Measurements from ENCODE around the gene PLAC8.
"Not testable (repeated sequence)": the region's sequence is repeated elsewhere in the genome, so short reads cannot be mapped to it uniquely, and the experiment has no call there.

Gene PLAC8

DNA sequence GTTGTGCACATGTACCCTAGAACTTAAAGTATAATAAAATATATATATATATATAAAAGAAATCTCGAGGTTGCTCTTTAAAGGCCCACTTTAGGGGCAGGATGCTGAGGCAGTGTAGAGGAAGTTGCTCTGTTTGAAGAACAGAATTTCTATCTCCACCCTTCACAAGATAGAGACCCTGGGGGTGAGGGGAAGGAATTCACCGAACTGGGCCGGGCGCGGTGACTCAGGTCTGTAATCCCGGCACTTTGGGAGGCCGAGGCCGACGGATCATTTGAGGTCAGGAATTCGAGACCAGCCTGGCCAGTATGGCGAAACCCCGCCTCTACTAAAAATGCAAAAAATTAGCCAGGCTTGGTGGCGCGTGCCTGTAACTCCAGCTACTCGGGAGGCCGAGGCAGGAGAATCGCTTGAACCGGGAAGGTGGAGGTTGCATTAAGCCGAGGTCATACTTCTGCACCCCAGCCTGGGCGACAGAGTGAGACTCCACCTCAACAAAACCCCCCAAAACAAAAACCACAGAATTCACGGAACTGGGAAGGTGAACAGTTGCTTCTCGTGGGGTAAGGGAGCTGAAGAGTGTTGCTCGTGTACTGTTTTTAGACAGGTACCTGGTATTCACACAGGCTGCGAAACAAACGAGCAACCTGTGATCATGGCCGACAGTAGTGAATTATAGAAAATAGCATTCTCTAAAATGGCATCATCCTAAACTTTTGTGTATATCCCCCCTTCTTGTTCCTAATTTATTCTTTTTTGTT is 6.2 kb downstream of the PLAC8 start:
- peak overlapping the region; percentile 82 for H3K4me3 Mint-ChIP-seq
- peak overlapping the region; percentile 85 for H3K27ac Mint-ChIP-seq
- H3K36me3 Mint-ChIP-seq (ENCODE audit: low read depth), result no peaks in the 10 kb centered on the region
- H3K27me3 Mint-ChIP-seq, result no peaks in the 10 kb centered on the region
- H3K9me3 Mint-ChIP-seq, result no peaks in the 10 kb centered on the region
- intact Hi-C loops (cut with micrococcal nuclease), result no loop called here
- peaks cover 20% of the 10 kb centered on the region for H3K4me1 Mint-ChIP-seq (ENCODE audit: low read depth)

DNA sequence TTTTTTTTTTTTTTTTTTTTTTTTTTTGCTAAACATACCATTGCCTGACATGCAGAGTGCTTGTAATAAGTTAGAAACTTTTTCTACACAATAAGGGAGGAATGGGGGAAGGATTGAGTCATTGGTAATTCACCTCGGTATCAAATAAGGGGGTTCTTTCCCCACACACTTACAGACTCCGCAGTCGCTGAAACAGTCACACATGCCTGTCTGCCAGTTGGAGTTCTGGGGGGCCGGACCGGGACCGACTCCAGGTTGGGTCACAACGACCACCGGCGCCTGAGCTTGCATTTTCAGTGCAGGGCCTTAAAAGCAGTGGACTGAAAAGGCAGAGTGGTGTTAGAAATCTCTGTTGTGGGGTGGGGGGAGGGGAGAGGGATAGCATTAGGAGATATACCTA is 6.9 kb downstream of the PLAC8 start:
- Mint-ChIP-seq H3K4me1 (ENCODE audit: low read depth) (peaks cover 16% of the 10 kb centered on the region), H3K4me3 (no peak overlapping the region), H3K9me3 (no peaks in the 10 kb centered on the region), H3K27me3 (no peaks in the 10 kb centered on the region), H3K27ac (no peak overlapping the region), H3K36me3 (ENCODE audit: low read depth) (no peaks in the 10 kb centered on the region)
- intact Hi-C loops (cut with micrococcal nuclease), result no loop called here

DNA sequence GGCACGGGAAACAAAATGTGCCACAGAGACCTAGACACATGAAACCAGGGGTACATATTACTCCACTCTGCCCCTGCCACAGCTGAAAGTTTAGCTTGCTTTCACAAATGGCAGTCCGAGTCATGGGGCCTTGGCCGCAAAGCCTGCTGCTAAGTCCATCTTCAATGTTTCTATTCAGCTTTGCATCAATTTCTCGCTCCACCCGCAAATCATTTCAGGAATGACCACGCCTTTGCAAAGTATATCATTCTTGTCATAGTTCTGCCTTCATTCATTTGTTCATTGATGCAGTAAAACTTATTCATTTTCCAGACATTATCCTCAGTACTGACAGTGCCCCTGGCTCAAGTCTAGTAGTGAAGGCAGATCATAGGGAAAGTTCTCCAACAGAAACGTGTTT is 9.5 kb downstream of the PLAC8 start:
- no peaks in the 10 kb centered on the region for H3K27me3 Mint-ChIP-seq
- peaks cover 32% of the 10 kb centered on the region for H3K4me1 Mint-ChIP-seq (ENCODE audit: low read depth)
- H3K36me3 Mint-ChIP-seq (ENCODE audit: low read depth), result no peaks in the 10 kb centered on the region
- no peak overlapping the region for H3K4me3 Mint-ChIP-seq
- H3K9me3 Mint-ChIP-seq, result no peaks in the 10 kb centered on the region
- intact Hi-C loops (cut with micrococcal nuclease), result no loop called here
- no peak overlapping the region for H3K27ac Mint-ChIP-seq

DNA sequence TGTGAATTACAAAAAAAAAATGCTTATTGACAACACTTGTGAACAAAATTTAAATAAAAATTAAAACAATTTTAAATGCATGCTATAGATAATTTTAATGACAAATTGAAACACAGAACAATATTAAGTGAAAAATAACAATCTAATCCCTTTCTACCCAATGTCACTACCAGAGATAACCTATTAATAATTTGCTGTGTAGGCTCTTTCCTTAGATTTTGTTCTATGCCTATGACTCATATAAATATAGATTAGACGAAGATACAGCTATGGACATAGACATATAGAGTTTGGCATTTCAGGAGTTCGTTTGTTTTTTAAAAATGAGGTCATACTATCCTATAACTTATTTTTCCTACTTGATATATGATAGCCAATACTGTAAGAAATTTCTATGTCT is 18.1 kb downstream of the PLAC8 start:
- peaks cover 31% of the 10 kb centered on the region for H3K4me1 Mint-ChIP-seq (ENCODE audit: low read depth)
- no peaks in the 10 kb centered on the region for H3K36me3 Mint-ChIP-seq (ENCODE audit: low read depth)
- no peaks in the 10 kb centered on the region for H3K27me3 Mint-ChIP-seq
- intact Hi-C loops (cut with micrococcal nuclease), result no loop called here
- no peaks in the 10 kb centered on the region for H3K9me3 Mint-ChIP-seq
- H3K4me3 Mint-ChIP-seq, result no peak overlapping the region
- no peak overlapping the region for H3K27ac Mint-ChIP-seq

DNA sequence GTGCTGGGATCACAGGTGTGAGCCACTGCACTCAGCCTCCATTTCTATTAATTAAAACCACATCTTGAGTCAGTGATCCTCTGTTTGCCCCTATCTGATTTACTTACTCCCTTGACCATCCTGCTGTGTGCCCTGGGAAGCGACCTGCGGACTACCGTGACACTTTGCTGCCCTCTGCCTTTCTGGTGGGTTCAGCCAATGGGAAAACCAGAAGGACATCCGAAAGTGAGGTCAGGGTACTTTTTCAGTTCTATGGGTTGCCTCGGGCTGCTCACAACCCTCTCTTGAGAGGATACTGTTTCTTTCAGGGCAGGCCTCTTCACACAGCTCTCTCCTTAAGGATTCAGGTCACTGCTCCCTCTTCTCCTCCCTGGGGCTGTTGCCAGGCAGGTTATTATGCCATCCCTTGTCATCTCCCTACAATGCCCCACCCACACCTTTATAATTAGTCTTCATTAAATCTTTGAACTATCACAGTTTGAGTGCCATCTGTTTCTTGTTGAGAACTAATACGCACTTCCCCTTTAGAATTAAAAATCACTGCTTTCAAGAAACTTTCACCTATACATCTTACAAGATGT is 21.4 kb downstream of the PLAC8 start:
- H3K9me3 Mint-ChIP-seq, result no peaks in the 10 kb centered on the region
- no peak overlapping the region for H3K4me3 Mint-ChIP-seq
- H3K4me1 Mint-ChIP-seq (ENCODE audit: low read depth), result peaks cover 36% of the 10 kb centered on the region
- H3K36me3 Mint-ChIP-seq (ENCODE audit: low read depth), result no peaks in the 10 kb centered on the region
- H3K27ac Mint-ChIP-seq, result no peak overlapping the region
- H3K27me3 Mint-ChIP-seq, result no peaks in the 10 kb centered on the region
- intact Hi-C loops (cut with micrococcal nuclease), result no loop called here

DNA sequence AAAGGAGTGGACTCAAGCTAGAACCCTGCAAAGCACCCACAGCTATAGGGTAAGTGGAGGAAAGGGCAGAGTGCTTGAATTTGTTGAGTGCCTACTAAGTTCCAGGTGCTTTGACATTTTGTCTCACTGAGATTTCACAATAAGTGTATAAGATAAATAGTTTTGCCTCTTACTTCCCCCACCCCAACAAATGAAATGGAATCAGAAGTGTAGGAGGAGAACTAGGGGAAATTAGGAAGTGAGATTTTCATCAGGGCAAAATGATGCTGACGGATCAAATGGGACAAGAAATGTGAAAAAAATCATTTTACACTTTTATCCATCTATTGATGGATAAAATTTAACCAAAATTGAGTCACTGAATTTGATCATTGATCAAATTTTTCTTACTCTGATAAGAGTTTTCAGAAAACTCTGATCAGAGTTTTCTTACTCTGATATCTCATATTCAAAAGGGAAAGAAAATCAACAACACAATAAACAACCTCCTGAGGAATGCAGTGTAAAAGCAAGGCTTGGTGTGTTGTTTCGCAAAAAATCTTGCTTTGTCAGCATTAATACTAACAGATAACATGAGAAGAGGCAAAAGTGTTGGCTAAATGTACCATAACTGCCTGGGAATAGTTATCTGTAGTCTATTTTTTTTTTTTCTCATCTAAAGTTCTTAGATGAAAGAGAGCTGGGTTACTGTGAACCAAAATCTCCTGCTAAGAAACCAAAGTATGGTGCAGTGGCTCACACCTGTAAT is 24.9 kb downstream of the PLAC8 start:
- Mint-ChIP-seq H3K27me3 (no peaks in the 10 kb centered on the region), H3K4me3 (no peak overlapping the region), H3K9me3 (no peaks in the 10 kb centered on the region), H3K36me3 (ENCODE audit: low read depth) (no peaks in the 10 kb centered on the region), H3K4me1 (ENCODE audit: low read depth) (peaks cover 42% of the 10 kb centered on the region), H3K27ac (peak overlapping the region; percentile 63)
- intact Hi-C loops (cut with micrococcal nuclease), result no loop called here

DNA sequence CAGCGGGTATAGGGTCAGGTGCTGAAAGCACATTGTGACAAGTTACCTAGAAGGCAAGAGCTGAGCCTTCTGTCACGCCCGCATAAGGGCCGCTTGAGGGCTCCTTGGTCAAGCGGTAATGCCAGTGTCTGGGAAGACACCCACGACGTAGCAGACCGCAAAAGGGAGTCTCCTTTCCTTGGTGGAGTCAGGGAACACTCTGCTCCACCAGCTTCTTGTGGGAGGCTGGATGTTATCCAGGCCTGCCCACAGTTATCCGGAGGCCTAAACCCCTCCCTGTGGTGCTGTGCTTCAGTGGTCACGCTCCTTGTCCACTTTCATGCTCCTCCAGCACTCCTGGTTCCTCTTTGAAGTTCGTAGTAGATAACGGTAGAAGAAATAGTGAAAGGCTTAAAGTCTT is 29.6 kb downstream of the PLAC8 start:
- H3K4me1 Mint-ChIP-seq (ENCODE audit: low read depth), result peaks cover 49% of the 10 kb centered on the region
- H3K27me3 Mint-ChIP-seq; H3K36me3 Mint-ChIP-seq (ENCODE audit: low read depth); intact Hi-C loops (cut with micrococcal nuclease); H3K9me3 Mint-ChIP-seq; H3K4me3 Mint-ChIP-seq: not testable (repeated sequence)
- peak overlapping the region; percentile 52 for H3K27ac Mint-ChIP-seq

DNA sequence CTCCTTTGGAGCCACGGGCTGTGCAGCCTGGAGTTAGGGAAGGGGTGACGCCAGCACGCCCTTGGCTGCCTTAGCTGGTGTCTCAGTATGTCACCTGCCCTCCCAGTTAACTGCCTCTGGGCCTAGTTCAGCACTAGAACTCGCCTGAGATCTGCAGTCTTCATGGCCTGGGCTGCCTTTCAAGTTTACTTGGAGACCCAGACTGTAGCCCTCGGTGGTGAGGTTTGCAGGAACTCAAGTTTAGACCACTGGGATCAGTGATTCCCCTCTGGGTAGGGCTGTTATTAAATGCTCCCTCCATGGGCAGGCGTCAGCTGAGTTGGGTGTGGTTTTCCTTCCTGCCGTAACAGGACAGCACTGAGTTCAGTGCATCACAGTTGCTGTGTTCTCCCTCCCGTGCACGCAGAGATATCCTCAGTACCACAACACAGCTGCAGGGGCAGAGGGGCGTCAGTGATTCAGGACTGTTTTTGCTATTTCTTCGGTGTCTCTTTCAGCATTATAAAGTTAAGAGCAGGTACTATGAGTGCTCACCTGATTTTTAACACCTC is 30.5 kb downstream of the PLAC8 start:
- peak overlapping the region; percentile 6 for H3K4me3 Mint-ChIP-seq
- peak overlapping the region; percentile 39 for H3K27ac Mint-ChIP-seq
- H3K9me3 Mint-ChIP-seq, result no peaks in the 10 kb centered on the region
- intact Hi-C loops (cut with micrococcal nuclease), result no loop called here
- H3K36me3 Mint-ChIP-seq (ENCODE audit: low read depth), result no peaks in the 10 kb centered on the region
- H3K27me3 Mint-ChIP-seq, result no peaks in the 10 kb centered on the region
- peaks cover 41% of the 10 kb centered on the region for H3K4me1 Mint-ChIP-seq (ENCODE audit: low read depth)

DNA sequence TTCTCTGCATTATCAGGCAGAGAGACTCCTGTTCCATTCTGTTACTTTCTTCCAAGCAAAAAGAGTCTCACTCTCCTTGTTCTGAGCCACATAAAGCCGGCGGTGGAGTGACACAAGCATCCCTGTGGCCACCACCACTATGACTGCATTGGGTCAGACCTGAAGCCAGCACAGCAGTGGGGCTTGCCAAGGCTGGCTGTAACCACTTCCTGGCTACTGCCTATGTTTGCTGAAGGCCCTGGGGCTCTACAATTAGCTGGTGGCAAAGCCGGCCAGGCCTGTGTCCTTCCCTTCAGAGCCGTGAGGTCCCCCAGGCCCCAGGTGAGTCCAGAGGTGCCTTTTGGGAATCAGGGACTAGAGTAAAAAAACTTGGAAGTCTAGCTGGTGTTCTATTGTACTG is 31.8 kb downstream of the PLAC8 start:
- peak overlapping the region; percentile 26 for H3K27ac Mint-ChIP-seq
- peaks cover 31% of the 10 kb centered on the region for H3K4me1 Mint-ChIP-seq (ENCODE audit: low read depth)
- H3K9me3 Mint-ChIP-seq, result no peaks in the 10 kb centered on the region
- no peak overlapping the region for H3K4me3 Mint-ChIP-seq
- intact Hi-C loops (cut with micrococcal nuclease), result no loop called here
- H3K27me3 Mint-ChIP-seq, result no peaks in the 10 kb centered on the region
- no peaks in the 10 kb centered on the region for H3K36me3 Mint-ChIP-seq (ENCODE audit: low read depth)

DNA sequence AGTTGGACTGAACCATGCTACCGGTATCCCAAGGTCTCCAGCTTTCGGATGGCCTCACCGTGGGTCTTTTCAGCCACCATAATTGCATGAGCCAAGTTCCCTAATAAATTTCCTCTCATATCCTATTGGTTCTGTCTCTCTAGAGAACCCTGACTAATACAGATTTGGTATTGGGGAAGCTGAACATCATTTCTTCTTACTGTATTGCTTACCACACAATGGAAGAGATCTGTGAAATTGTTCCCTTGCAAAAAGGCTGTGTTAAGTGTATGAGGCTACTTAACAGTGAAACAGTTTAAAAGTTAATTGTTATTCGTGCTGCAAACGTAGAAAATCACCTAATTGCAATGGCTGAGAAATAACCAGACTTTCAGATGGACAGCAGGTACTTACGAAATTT is 34.0 kb downstream of the PLAC8 start:
- peaks cover 19% of the 10 kb centered on the region for H3K36me3 Mint-ChIP-seq (ENCODE audit: low read depth)
- no peak overlapping the region for H3K4me3 Mint-ChIP-seq
- H3K9me3 Mint-ChIP-seq, result no peaks in the 10 kb centered on the region
- H3K27me3 Mint-ChIP-seq, result no peaks in the 10 kb centered on the region
- H3K27ac Mint-ChIP-seq, result no peak overlapping the region
- H3K4me1 Mint-ChIP-seq (ENCODE audit: low read depth), result peaks cover 34% of the 10 kb centered on the region
- intact Hi-C loops (cut with micrococcal nuclease), result no loop called here

DNA sequence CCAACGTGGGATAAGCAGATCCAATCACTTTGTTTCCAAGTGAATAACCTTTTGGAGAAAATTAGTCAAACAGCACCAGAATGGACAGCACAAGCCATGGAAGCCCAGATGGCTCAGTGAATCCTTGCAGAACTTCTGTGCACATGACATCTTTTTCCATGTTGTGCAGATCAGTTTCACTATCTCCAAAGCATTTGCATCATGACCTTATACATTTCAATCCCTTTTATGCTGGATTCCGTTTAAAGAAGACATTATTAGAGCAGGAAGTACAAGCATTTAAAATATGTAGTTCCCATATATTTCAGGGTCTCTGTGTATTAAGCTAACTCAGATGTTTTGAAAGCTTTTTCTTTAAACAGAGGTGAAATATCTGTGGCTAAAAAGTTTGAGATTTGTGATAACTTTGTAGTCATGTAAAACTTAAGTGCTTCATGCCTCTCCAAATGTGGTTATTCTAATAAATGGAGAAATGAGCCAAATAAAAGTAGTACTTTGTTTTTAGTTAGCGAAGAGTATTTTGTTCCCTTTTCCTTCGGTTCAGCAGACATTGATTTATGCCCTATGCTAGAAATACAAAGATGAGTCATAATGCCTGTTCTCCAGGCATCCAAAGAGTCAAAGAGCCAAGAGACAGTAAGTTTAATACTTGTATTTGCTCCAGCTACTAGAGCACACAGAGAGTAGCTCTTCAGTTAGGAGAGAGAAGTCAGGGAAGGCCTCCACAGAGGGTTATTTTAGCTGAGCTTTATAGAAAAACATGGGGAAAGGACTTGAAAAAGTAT is 39.0 kb downstream of the PLAC8 start:
- H3K27ac Mint-ChIP-seq, result peak overlapping the region; percentile 43
- H3K9me3 Mint-ChIP-seq, result no peaks in the 10 kb centered on the region
- intact Hi-C loops (cut with micrococcal nuclease), result loop anchor here (2.0 kb wide), 1 partner anchor 177 kb away; no protein-coding TSS in a partner anchor
- no peak overlapping the region for H3K4me3 Mint-ChIP-seq
- H3K4me1 Mint-ChIP-seq (ENCODE audit: low read depth), result peaks cover 21% of the 10 kb centered on the region
- H3K36me3 Mint-ChIP-seq (ENCODE audit: low read depth), result peaks cover 38% of the 10 kb centered on the region
- no peaks in the 10 kb centered on the region for H3K27me3 Mint-ChIP-seq

DNA sequence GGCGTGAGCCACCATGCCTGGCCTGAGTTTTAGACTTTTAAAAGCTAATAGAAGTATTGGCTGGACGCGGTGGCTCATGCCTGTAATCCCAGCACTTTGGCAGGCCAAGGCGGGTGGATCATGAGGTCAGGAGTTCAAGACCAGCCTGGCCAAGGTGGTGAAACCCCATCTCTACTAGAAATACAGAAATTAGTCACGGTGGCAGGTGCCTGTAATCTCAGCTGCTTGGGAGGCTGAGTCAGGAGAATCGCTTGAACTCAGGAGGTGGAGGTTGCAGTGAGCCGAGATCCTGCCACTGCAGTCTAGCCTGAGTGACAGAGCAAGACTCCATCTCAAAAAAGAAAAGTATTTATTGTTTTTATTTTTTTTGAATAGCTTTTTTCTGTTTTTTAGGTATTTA is 39.7 kb downstream of the PLAC8 start:
- intact Hi-C loops (cut with micrococcal nuclease), result loop anchor here (1.0 to 2.0 kb wide), 2 partner anchors 35 to 178 kb away; no protein-coding TSS in a partner anchor
- H3K4me3 Mint-ChIP-seq, H3K27ac Mint-ChIP-seq, H3K27me3 Mint-ChIP-seq, H3K9me3 Mint-ChIP-seq: not testable (repeated sequence)
- Mint-ChIP-seq H3K36me3 (ENCODE audit: low read depth) (peaks cover 45% of the 10 kb centered on the region), H3K4me1 (ENCODE audit: low read depth) (peaks cover 21% of the 10 kb centered on the region)

DNA sequence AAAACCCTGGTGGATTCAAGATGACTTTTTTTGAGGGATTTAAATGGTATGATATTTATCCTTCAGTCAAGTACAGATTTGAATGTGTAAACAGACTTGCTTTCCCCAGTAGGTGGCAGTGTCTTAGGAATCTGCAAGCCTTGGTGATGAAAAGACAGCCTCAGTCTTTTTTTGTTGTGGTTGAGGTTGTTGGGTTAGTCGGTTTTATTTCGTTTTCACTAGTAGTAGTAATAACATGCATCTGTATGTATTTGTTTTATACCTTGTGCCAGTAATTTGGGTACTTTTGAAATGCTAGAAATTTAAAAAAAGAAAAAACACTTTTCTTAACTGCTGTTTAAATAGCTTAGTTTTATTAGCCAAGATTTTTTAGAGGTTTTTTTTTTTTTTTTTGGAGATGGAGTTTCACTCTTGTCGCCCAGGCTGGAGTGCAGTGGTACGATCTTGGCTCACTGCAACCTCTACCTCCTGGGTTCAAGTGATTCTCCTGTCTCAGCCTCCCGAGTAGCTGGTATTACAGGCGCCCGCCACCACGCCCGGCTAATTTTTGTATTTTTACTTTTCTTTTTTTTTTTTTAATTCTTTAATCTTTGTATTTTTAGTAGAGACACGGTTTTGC is 40.3 kb downstream of the PLAC8 start:
- Mint-ChIP-seq H3K9me3 (no peaks in the 10 kb centered on the region), H3K27ac (no peak overlapping the region), H3K4me3 (no peak overlapping the region), H3K36me3 (ENCODE audit: low read depth) (peaks cover 51% of the 10 kb centered on the region), H3K4me1 (ENCODE audit: low read depth) (peaks cover 21% of the 10 kb centered on the region), H3K27me3 (no peaks in the 10 kb centered on the region)
- intact Hi-C loops (cut with micrococcal nuclease), result loop anchor here (1.0 to 2.0 kb wide), 2 partner anchors 35 to 179 kb away; no protein-coding TSS in a partner anchor
